Fibroblast of lung (primary cell): ENCODE results near the gene DNAJA3.

Experiments
- CTCF ChIP-seq, 2 donors: IDR thresholded peaks in 1 of 2; conservative IDR thresholded peaks in 1 of 2; 1 replicate in 1 of 2; 2 replicates in 1 of 2; pipeline ENCODE4 v1.5.1; 2011 to 2012; ENCODE audit warnings: low read length in 2 of 2, control low read depth in 1 of 2, inconsistent platforms in 1 of 2, low read depth in 1 of 2, mild to moderate bottlenecking in 1 of 2
- EZH2 ChIP-seq: IDR thresholded peaks from 2 replicates; pipeline ENCODE4 v1.5.1; 2012; ENCODE audit warnings: low read length, control low read depth, mild to moderate bottlenecking; ENCODE audit errors: missing control alignments

GRCh38 chr16:4388271-4389021, 37.2 kb upstream of the DNAJA3 start:
- no peak for TF ChIP-seq CTCF (conservative IDR thresholded peaks at IDR 0.05 in 1 of 2, IDR thresholded peaks at IDR 0.05 in 1 of 2; ENCODE audit: low read depth in 1 of 2, low read length in 2 of 2)
- no peak for TF ChIP-seq EZH2
